G401.6 (cell line): ENCODE measurements around the gene GALNT8.
"Not testable (repeated sequence)": the region's sequence is repeated elsewhere in the genome, so short reads cannot be mapped to it uniquely, and the experiment has no call there.

Source experiments
- FAIRE-seq: peaks from 2 replicates; lab custom pipeline; 2012; peaks lifted over from hg19 to GRCh38; lab: Jason Lieb, UNC

Gene GALNT8

DNA sequence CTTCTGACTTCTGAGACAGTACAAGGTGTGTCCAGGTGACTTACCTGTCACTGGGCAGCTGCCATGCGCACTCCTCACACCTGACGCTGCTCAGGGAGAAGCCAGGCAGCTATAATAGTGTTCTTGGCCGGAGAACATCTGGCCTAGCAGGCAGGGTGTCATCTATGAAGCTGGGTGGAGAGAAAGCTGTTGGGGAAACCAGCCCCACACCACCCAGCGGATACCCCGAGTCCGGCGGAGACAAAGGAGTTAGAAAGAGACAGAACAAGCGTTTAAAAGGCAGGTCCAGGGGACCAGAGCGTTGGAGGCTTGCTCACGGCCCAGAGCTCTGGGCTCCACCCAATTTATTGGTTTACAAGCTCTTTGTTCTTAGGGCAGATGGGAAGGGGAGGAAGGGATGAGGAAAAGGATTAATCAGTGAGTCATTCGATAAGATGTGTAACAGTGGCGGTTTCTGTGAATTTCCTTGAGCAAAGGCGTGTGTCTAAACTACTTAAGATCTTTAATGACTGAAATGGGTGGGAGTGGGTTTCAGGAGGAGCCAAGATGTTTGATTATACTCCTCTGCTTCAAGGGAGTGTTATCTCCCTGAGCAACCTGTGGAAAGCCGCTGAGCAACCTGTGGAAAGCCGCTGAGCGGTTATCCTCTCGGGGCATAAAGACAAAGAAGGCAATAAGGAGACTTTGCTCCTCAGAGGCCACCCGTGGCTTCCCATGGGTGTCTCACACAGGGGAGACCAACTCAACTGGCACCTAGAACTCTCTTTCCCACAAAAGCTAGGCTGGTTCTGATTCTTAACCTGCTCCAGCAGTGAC is at the start of gene GALNT8:
GALNT8 (plus strand) TSS at position 580 of the 816 bp plus-strand sequence. CDS start 278 bp downstream, outside the sequence.
- no peak for FAIRE-seq

GRCh38 chr12:4679711-4680110 is 40.5 kb upstream of the GALNT8 start:
- no peak for FAIRE-seq

- no peak for FAIRE-seq
These were observed 38.5 kb upstream of the GALNT8 start for GRCh38 chr12:4681732-4682131.

DNA sequence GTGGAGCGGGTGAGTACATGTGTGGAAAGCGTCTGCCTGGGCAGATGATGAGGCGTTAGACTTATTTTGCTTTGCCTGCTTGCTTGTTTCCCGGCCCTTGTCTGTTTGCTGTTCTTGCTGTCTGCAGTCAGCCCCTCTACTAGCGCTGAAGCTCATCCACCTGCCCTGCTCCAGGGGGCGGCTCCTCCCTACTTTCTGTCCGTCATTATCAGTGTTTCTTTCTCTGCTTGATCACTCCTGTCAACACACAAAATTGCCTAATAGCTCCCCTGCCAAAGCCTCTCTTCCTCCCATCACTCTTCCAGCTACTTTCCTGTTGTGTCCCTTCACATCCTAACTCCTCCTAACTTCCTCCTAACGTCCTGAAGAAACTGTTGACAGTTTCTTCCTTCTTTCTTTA is 34.9 kb upstream of the GALNT8 start:
- FAIRE-seq: no peak

GRCh38 chr12:4690760-4691159 is 29.4 kb upstream of the GALNT8 start:
- FAIRE-seq: no peak

GRCh38 chr12:4700621-4701026 is 19.6 kb upstream of the GALNT8 start:
- FAIRE-seq: no peak

DNA sequence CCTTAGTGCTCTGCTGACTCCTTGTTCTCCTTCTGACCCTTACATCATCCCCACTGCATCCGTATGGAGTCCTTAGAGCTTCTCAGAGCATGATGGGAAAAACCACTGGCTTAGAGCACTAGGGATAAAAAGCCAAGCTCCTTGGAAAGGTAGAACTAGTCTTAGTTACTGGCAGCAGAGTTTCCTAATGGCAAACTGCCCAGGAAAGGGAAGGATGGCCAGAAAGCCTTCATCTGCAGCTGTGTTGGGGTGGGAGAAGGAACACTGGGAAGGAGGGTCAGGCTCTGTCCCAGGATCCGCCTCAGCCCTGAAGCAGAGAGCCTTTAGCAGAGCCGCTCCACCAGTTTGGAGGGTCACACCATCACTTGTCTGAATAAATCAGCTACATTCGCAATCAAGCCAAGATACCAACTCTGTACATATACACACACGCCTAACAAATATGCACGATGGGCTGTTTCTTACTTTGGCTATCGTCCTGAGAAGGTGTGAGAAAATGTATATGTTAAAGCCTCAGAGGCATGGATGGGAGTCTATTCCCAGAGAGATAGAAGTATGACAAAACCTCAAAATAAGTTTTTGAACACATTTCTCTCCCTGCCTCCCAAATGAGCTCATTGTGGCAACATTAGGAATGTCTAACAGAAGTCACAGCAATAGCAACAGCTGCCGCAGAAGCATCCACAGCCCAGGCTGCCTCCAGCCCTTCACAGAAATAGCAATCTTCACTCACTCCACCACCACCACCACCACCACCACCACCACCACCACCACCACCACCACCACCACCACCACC is 18.6 kb upstream of the GALNT8 start:
- FAIRE-seq: no peak

- FAIRE-seq: no peak
These were observed 16.5 kb upstream of the GALNT8 start for GRCh38 chr12:4703676-4704075.

GRCh38 chr12:4705824-4706223 is 14.4 kb upstream of the GALNT8 start:
- FAIRE-seq: no peak

- peak; percentile 15 for FAIRE-seq
These were observed 12.9 kb upstream of the GALNT8 start for GRCh38 chr12:4707306-4707705.

GRCh38 chr12:4710113-4710512 is 10.1 kb upstream of the GALNT8 start:
- FAIRE-seq: no peak

DNA sequence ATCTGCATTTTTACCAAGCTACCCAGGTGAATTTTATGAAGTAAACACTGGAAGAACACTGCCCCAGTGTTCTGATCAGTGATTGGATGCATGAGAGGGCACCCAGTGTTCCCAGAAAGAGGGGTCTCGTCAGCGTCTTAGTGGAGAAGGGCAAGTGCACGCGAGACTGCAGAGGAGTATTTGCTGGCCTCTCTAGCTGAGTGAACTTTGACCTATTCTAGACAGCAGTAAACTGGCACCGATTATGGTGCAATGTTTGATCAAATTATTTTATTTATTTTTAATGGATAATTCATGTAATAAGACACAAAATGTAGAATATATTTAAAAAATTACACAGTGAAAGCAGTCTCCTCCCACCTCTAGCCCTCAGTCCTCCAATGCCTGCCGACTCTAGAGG is 5.3 kb upstream of the GALNT8 start:
- no peak for FAIRE-seq

- no peak for FAIRE-seq
These were observed 2.4 kb upstream of the GALNT8 start for GRCh38 chr12:4717806-4718205.

DNA sequence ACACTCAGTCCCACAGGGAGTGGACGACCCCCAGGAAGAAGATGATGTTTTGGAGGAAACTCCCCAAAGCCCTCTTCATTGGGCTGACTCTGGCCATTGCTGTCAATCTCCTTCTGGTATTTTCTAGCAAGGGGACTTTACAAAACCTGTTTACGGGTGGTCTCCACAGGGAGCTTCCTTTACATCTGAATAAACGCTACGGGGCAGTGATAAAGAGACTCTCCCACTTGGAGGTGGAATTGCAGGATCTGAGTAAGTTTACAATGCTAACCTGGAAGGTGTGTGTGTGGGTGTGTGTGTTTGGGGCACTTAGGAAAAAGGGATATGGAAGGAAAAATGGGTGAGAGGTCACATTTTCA is 416 bp downstream of the GALNT8 start:
- no peak for FAIRE-seq

DNA sequence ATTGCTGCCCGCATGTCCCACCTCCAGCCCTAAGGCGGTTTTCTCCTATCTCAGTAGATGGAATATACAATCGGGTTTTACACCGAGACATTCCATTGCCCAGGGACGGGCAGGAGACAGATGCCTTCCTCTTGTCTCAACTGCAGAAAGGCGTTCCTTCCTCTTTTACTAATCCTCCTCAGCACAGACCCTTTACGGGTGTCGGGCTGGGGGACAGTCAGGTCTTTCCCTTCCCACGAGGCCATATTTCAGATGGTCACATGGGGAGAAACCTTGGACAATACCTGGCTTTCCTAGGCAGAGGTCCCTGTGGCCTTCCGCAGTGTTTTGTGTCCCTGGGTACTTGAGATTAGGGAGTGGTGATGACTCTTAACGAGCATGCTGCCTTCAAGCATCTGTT is 1.4 kb downstream of the GALNT8 start:
- FAIRE-seq: not testable (repeated sequence)

GRCh38 chr12:4723226-4723625 is 3.0 kb downstream of the GALNT8 start:
- FAIRE-seq: no peak

- no peak for FAIRE-seq
These were observed 4.9 kb downstream of the GALNT8 start for GRCh38 chr12:4725057-4725456.

- no peak for FAIRE-seq
These were observed 14.6 kb downstream of the GALNT8 start for GRCh38 chr12:4734625-4735340.

- FAIRE-seq: no peak
These were observed 15.9 kb downstream of the GALNT8 start for GRCh38 chr12:4736091-4736490.

DNA sequence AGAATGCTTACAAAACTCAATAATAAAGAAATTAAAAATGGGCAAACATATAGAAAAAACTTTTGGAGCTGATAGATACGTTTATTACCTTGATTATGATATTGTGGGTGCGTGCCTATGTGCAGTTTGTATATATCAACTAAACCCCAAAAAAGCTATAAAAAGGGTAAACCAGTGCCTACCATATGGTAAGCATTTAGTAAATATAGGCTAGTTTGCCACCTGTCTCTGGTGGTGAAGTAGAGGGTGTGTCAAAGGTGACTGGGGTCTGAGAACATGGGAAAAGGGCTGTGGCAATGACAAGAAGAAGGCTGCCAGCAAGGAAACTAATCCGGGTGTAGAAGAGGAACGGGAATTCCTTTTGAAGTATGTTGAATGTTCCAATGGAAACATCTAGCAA is 18.3 kb downstream of the GALNT8 start:
- FAIRE-seq: no peak

DNA sequence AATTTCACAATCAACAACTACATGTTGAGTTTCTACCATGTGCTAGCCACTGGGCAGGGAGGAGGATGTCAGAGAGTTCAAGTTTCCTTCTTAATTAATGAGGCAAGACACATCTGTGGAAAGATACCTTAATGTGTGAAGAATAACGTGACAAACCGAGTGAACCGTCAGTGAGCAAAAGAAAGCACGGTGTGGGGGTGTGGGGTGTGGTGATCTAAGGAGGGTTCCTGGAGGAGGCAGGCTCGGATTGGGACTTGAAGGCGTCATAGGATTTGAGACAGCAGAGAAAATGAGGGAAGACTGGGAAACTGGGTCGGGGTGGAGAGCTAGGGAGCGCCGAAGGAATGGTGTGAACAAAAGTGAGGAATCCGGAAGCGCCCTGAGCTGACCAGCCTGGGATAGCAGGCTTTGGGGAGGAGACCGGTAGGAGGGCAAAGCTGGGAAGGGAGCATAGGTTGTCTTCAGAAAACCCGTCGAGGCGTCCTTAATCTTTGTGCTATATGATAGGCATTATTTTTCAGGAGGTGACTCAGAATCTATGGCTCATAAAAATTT is 22.3 kb downstream of the GALNT8 start:
- FAIRE-seq: no peak

DNA sequence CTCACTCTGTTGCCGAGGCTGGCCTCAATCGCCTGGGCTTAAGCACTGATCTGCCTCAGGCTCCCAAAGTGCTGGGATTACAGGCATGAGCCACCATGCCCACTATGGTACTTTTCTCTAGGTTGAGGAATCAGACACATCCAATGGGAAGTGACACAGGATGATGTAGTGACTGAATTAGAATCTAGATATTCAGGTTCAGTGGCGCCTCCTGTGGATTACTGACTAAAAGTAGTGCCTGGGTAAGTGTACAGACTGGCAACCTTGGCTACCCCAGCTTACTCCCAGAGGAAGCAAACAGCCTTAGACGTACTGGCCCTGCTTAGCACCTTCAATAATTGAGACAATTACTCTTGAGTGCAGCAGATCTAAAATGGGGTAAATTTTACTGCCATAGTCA is 22.8 kb downstream of the GALNT8 start:
- FAIRE-seq: no peak

DNA sequence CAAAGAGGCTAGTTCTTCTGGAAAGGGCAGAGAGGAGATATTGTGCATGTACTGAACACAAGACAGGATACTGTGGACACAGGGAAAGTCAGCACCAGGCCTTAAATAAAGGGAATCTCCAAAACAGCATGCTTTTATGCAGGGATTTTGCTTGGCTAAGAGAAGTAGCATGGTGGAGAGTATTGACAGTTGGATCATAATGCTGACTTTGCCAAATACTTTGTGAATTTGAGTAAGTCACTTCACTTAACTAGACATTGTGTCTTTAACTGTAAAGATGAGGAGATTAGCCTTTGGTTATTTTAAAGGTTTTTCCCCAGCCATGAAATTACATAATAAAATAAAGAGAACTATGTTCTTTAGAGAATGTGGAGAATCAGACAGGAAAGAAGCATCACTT is 24.5 kb downstream of the GALNT8 start:
- no peak for FAIRE-seq
